GM12878 (cell line): ENCODE results near the gene TYSND1.

Experiments used
- ASH2L ChIP-seq: fragments of 300-600, 200-600 bp; sonication (generic); IDR thresholded peaks from 2 replicates; pipeline ENCODE4 v1.6.1; 2017; ENCODE audit warnings: low read depth, mild to moderate bottlenecking, borderline replicate concordance
- CEBPB ChIP-seq, 2 experiments: fragments of 150-350 bp in 1 of 2; IDR thresholded peaks; 2 replicates each; pipeline ENCODE4 v1.6.1; 2012 to 2014; ENCODE audit warnings: low read depth in 2 of 2, low read length in 2 of 2, borderline replicate concordance in 1 of 2, inconsistent platforms in 1 of 2
- EZH2 ChIP-seq: IDR thresholded peaks from 2 replicates; pipeline ENCODE4 v1.6.1; 2012; ENCODE audit warnings: low read depth, mild to moderate bottlenecking, control low read depth, inconsistent platforms, low read length, borderline replicate concordance; ENCODE audit not compliant: control insufficient read depth
- NRF1 ChIP-seq: conservative IDR thresholded peaks from 2 replicates; pipeline ENCODE4 v1.6.1; 2011; ENCODE audit warnings: mild to moderate bottlenecking, low read depth, low read length, improper control_type of control experiment
- TCF12 ChIP-seq: IDR thresholded peaks from 2 replicates; pipeline ENCODE4 v1.6.1; 2011; ENCODE audit warnings: low read depth, mild to moderate bottlenecking, low read length
- TF ChIP-seq, protein P1 (sequence below): fragments of 450-650 bp; formaldehyde crosslinking; IDR thresholded peaks from 2 replicates; pipeline ENCODE4 v1.4.0; 2020; ENCODE audit warnings: mild to moderate bottlenecking, moderate library complexity

DNA sequence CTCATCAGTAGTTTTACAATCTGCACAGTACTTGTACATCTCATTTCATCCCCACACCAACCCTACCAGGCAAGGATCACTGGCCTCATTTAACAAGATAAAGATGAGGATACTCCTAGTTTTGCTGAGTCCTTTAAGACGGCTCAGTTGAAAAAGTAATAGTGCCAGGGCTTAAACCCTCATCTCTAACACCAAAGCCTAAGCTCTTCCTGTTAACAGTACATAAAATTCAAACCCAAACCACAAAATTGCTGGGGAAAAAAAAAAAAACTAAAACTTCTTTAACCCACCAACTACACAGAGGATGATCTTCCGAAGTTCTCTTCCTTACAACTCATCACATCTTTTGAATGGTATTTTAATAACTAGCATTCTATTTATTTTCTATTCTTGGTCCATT, 22.5 kb upstream of the TYSND1 start:
- no peak for TF ChIP-seq TCF12
- no peak for TF ChIP-seq EZH2
- TF ChIP-seq ASH2L: no peak
- TF ChIP-seq CEBPB (IDR thresholded peaks at IDR 0.05; ENCODE audit: borderline replicate concordance in 1 of 2, low read depth in 2 of 2, low read length in 2 of 2): no peak
- no peak for TF ChIP-seq NRF1
- TF ChIP-seq, protein P1, sequence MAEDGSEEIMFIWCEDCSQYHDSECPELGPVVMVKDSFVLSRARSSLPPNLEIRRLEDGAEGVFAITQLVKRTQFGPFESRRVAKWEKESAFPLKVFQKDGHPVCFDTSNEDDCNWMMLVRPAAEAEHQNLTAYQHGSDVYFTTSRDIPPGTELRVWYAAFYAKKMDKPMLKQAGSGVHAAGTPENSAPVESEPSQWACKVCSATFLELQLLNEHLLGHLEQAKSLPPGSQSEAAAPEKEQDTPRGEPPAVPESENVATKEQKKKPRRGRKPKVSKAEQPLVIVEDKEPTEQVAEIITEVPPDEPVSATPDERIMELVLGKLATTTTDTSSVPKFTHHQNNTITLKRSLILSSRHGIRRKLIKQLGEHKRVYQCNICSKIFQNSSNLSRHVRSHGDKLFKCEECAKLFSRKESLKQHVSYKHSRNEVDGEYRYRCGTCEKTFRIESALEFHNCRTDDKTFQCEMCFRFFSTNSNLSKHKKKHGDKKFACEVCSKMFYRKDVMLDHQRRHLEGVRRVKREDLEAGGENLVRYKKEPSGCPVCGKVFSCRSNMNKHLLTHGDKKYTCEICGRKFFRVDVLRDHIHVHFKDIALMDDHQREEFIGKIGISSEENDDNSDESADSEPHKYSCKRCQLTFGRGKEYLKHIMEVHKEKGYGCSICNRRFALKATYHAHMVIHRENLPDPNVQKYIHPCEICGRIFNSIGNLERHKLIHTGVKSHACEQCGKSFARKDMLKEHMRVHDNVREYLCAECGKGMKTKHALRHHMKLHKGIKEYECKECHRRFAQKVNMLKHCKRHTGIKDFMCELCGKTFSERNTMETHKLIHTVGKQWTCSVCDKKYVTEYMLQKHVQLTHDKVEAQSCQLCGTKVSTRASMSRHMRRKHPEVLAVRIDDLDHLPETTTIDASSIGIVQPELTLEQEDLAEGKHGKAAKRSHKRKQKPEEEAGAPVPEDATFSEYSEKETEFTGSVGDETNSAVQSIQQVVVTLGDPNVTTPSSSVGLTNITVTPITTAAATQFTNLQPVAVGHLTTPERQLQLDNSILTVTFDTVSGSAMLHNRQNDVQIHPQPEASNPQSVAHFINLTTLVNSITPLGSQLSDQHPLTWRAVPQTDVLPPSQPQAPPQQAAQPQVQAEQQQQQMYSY (CRISPR knock-in tag): no peak
